Measurements from ENCODE around the gene TRAF2. TPM values are rescaled to one million over a fixed set of nuclear protein-coding genes. Genes with fewer than 3 reads are reported as not detected.
A peak's percentile ranks its signal among the peaks of the same experiment; 100 is the strongest.
"Not testable (repeated sequence)": the region's sequence is repeated elsewhere in the genome, so short reads cannot be mapped to it uniquely, and the experiment has no call there.

TRAF2 gene
- total and polyA plus RNA-seq, 2 of the 4 experiments (the other 2 are of a cell fraction), result 6.6 to 12.0 TPM

DNA sequence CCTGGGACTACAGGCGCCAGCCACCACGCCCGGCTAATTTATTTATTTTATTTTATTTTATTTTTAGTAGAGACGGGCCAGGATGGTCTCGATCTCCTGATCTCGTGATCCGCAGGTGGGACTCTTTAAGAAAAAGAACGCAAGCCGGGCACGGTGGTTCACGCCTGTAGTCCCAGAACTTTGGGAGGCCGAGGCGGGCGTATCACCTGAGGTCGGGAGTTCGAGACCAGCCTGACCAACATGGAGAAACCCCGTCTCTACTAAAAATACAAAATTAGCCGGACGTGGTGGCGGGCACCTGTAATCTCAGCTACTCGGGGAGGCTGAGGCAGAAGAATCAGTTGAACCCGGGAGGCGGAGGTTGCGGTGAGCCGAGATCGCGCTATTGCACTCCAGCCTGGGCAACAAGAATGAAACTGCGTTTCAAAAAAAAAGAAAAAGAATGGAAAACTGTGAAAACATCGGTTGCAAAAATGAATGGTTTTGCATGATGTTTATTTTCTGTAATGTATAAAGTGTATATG lies 19.4 kb upstream of the TRAF2 start:
- CTCF ChIA-PET; BruUV-seq (replicated peaks); intact Hi-C loops (cut with micrococcal nuclease): not testable (repeated sequence)

More for the DNA sequence above, 19.4 kb upstream of the TRAF2 start:
- Histone ChIP-seq H3K4me3 (ENCODE audit: insufficient read depth, low read depth, low read length) (peak overlapping the region; percentile 71), H3K9ac (ENCODE audit: low read depth, low read length) (0 out of 2 replicates have a peak overlapping the region, but pooled peaks have one; percentile 61), H4K8ac (ENCODE audit: low read depth in 2 of 2, low read length in 2 of 2) (peak overlapping the region; percentile 76 to 87; a peak in 3 of 4 replicates), H3K79me1 (ENCODE audit: low read depth in 1 of 2, low read length in 2 of 2) (peaks cover 16 to 39% of the 10 kb centered on the region in 2 experiments), H3K4me2 (ENCODE audit: low read depth, low read length) (peak overlapping the region; percentile 48), H4K20me1 (ENCODE audit: insufficient read depth, low read length) (peaks cover 13% of the 10 kb centered on the region), H4K5ac (ENCODE audit: low read depth, low read length) (peak overlapping the region; percentile 12; the same call in 1 of the 2 replicates), H2AK5ac (ENCODE audit: low read depth, low read length) (peak overlapping the region; percentile 39; the same call in 1 of the 2 replicates), H3K36me3 (ENCODE audit: control insufficient read depth, insufficient read depth, low read length) (peaks cover 23% of the 10 kb centered on the region)
- H3K9me1 ChIP-seq (ENCODE audit: insufficient read depth, low read length); H3K4me1 ChIP-seq (ENCODE audit: control insufficient read depth, insufficient read depth, low read length); H2BK5ac ChIP-seq (ENCODE audit: low read depth, low read length, poor library complexity, severe bottlenecking); H2BK20ac ChIP-seq (ENCODE audit: low read depth, low read length); H3K27me3 ChIP-seq (ENCODE audit: control insufficient read depth, insufficient read depth, low read length); H3K9me3 ChIP-seq (ENCODE audit: control insufficient read depth, insufficient read depth, low read length); H2AK9ac ChIP-seq (replicated peaks; ENCODE audit: low read depth, low read length, poor library complexity); H3K4ac ChIP-seq (ENCODE audit: low read depth, low read length); H3K23ac ChIP-seq (ENCODE audit: low read depth, low read length); H3K56ac ChIP-seq (ENCODE audit: extremely low read depth, insufficient read depth, low read length); H3K27ac ChIP-seq (ENCODE audit: insufficient read depth, low read length); in situ Hi-C loops (cut with MboI; ENCODE audit: low sequenced_read_pairs); H2BK15ac ChIP-seq (ENCODE audit: low read depth, low read length); H2BK120ac ChIP-seq (ENCODE audit: low read depth, low read length); ATAC-seq (ENCODE audit: low read depth); H2AFZ ChIP-seq (replicated peaks; ENCODE audit: low read length, poor library complexity); H4K91ac ChIP-seq (ENCODE audit: insufficient read depth, low read depth, low read length); H3K18ac ChIP-seq (ENCODE audit: low read depth, low read length); POLR2A ChIA-PET (ENCODE audit: unreplicated experiment); dilution Hi-C loops (cut with HindIII; ENCODE audit: low sequenced_read_pairs, unreplicated experiment); H3K14ac ChIP-seq (replicated peaks; ENCODE audit: low read depth, low read length); DNase-seq: not testable (repeated sequence)
- WGBS, 2 experiments (ENCODE audit: extremely low coverage in 2 of 2, insufficient read length in 1 of 2), result 97% methylated on average over 12 of the region's 29 CpGs; no CpG with 5 or more reads in 1 of the 2 experiments
